ENCODE data around the gene AURKA.

Gene AURKA

DNA sequence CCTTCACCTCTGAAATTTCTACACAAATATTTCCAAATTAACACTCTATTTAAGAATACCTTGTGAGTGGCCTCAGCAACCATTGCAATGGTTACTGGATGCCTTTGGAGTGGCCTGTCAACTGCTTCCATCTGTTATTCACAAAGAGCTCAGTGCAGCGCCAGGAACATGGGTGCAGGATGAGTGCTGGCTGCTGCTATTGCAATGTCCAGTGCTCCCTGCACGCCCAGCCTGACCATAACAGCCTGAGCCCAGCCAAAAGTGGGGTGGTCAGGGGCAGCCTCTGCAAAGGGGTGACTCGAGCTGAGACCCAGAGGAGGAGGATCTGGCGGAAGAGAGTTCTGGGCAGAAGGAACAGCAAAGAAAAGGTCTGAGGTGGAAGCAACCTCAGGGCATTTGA lies 38.4 kb upstream of the AURKA start:
- TF ChIP-seq EP300 (IDR thresholded peaks at IDR 0.05; ENCODE audit: borderline replicate concordance): no peak
- no peak for TF ChIP-seq CREB1 (IDR thresholded peaks at IDR 0.05; ENCODE audit: low read depth)
- TF ChIP-seq EGR1 (IDR thresholded peaks at IDR 0.05): no peak
- no peak for TF ChIP-seq TEAD4 (IDR thresholded peaks at IDR 0.05)
- TF ChIP-seq NFIC (IDR thresholded peaks at IDR 0.05): no peak
- TF ChIP-seq RAD21 (IDR thresholded peaks at IDR 0.05; ENCODE audit: low read depth): no peak
- TF ChIP-seq ZBTB7A (IDR thresholded peaks at IDR 0.05; ENCODE audit: low read depth): no peak
- TF ChIP-seq, protein P1, sequence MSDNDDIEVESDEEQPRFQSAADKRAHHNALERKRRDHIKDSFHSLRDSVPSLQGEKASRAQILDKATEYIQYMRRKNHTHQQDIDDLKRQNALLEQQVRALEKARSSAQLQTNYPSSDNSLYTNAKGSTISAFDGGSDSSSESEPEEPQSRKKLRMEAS (IDR thresholded peaks at IDR 0.05): no peak
- TF ChIP-seq, protein P2, sequence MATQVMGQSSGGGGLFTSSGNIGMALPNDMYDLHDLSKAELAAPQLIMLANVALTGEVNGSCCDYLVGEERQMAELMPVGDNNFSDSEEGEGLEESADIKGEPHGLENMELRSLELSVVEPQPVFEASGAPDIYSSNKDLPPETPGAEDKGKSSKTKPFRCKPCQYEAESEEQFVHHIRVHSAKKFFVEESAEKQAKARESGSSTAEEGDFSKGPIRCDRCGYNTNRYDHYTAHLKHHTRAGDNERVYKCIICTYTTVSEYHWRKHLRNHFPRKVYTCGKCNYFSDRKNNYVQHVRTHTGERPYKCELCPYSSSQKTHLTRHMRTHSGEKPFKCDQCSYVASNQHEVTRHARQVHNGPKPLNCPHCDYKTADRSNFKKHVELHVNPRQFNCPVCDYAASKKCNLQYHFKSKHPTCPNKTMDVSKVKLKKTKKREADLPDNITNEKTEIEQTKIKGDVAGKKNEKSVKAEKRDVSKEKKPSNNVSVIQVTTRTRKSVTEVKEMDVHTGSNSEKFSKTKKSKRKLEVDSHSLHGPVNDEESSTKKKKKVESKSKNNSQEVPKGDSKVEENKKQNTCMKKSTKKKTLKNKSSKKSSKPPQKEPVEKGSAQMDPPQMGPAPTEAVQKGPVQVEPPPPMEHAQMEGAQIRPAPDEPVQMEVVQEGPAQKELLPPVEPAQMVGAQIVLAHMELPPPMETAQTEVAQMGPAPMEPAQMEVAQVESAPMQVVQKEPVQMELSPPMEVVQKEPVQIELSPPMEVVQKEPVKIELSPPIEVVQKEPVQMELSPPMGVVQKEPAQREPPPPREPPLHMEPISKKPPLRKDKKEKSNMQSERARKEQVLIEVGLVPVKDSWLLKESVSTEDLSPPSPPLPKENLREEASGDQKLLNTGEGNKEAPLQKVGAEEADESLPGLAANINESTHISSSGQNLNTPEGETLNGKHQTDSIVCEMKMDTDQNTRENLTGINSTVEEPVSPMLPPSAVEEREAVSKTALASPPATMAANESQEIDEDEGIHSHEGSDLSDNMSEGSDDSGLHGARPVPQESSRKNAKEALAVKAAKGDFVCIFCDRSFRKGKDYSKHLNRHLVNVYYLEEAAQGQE (IDR thresholded peaks at IDR 0.05; ENCODE audit: low read depth): no peak
- no peak for TF ChIP-seq YY1 (IDR thresholded peaks at IDR 0.05; ENCODE audit: low read depth)
- no peak for TF ChIP-seq CEBPB (IDR thresholded peaks at IDR 0.05)
- TF ChIP-seq FOXM1 (IDR thresholded peaks at IDR 0.05; ENCODE audit: borderline replicate concordance, low read depth): no peak
- no peak for TF ChIP-seq USF1 (IDR thresholded peaks at IDR 0.05)
- TF ChIP-seq TCF12 (IDR thresholded peaks at IDR 0.05; ENCODE audit: low read depth): no peak
- TF ChIP-seq TAF1 (IDR thresholded peaks at IDR 0.05; ENCODE audit: low read depth): no peak

DNA sequence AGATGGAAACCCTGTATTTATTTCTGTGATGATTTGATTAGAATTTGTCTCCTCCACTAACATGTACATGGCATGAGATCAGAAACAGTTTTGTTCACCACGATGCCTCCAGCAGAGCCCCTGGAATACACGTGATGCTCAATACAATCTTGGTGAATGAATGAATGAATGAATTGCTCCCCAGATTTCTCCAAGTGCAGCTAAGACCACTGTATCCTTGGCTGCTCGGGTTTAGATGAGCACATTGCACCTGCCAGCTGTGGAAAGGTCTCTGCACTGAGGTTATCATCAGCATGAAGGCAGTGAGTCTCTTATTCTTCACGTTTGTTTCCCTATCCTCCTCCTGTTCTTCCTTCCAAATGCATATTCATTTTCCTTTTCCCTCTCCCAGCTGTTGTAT lies 37.9 kb upstream of the AURKA start:
- TF ChIP-seq, protein P2 (IDR thresholded peaks at IDR 0.05; ENCODE audit: low read depth): no peak
- TF ChIP-seq TEAD4 (IDR thresholded peaks at IDR 0.05): no peak
- TF ChIP-seq NFIC (IDR thresholded peaks at IDR 0.05): no peak
- no peak for TF ChIP-seq EGR1 (IDR thresholded peaks at IDR 0.05)
- no peak for TF ChIP-seq CREB1 (IDR thresholded peaks at IDR 0.05; ENCODE audit: low read depth)
- TF ChIP-seq, protein P1 (IDR thresholded peaks at IDR 0.05): no peak
- TF ChIP-seq TCF12 (IDR thresholded peaks at IDR 0.05; ENCODE audit: low read depth): no peak
- no peak for TF ChIP-seq ZBTB7A (IDR thresholded peaks at IDR 0.05; ENCODE audit: low read depth)
- no peak for TF ChIP-seq YY1 (IDR thresholded peaks at IDR 0.05; ENCODE audit: low read depth)
- TF ChIP-seq TAF1 (IDR thresholded peaks at IDR 0.05; ENCODE audit: low read depth): no peak
- TF ChIP-seq USF1 (IDR thresholded peaks at IDR 0.05): no peak

DNA sequence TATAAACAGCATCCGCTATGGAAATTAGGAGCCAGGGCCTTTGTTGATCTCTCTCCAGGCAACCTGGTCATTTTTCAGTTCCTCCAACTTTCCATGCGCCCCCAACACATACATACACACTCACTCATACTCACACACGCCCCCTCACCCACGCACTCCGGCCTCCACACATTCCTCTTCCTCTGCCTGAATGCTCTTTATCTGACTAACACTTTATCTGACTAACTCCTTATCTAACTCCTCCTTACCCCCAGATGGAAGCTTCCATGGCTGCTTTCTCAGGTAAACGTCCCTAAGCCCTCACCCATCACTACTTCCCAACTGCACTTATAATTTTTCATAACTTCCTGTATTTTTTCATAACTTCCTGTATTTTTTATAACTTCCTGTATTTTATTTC lies 37.5 kb upstream of the AURKA start:
- TF ChIP-seq, protein P1 (IDR thresholded peaks at IDR 0.05): no peak
- TF ChIP-seq USF1 (IDR thresholded peaks at IDR 0.05) (no peak), EGR1 (IDR thresholded peaks at IDR 0.05) (no peak), YY1 (IDR thresholded peaks at IDR 0.05; ENCODE audit: low read depth) (no peak)

- TF ChIP-seq ZBTB7A (IDR thresholded peaks at IDR 0.05; ENCODE audit: low read depth) (no peak), RAD21 (IDR thresholded peaks at IDR 0.05; ENCODE audit: low read depth) (no peak), TEAD4 (IDR thresholded peaks at IDR 0.05) (no peak), YY1 (IDR thresholded peaks at IDR 0.05; ENCODE audit: low read depth) (no peak), CEBPB (IDR thresholded peaks at IDR 0.05) (no peak), TCF12 (IDR thresholded peaks at IDR 0.05; ENCODE audit: low read depth) (no peak), EGR1 (IDR thresholded peaks at IDR 0.05) (no peak), CREB1 (IDR thresholded peaks at IDR 0.05; ENCODE audit: low read depth) (no peak), NFIC (IDR thresholded peaks at IDR 0.05) (no peak), TAF1 (IDR thresholded peaks at IDR 0.05; ENCODE audit: low read depth) (no peak), EP300 (IDR thresholded peaks at IDR 0.05; ENCODE audit: borderline replicate concordance) (no peak), USF1 (IDR thresholded peaks at IDR 0.05) (no peak), FOXM1 (IDR thresholded peaks at IDR 0.05; ENCODE audit: borderline replicate concordance, low read depth) (no peak)
- TF ChIP-seq, protein P1 (IDR thresholded peaks at IDR 0.05): no peak
- TF ChIP-seq, protein P2 (IDR thresholded peaks at IDR 0.05; ENCODE audit: low read depth): no peak
Measured at GRCh38 chr20:56428881-56429280, 36.9 kb upstream of the AURKA start.

All from Ishikawa (cell line).